ENCODE results near the gene CRABP1. TPM values are rescaled to one million over a fixed set of nuclear protein-coding genes. Genes with fewer than 3 reads are reported as not detected.

Gene CRABP1
- total RNA-seq, 2 experiments from 2014 or later, result not detected

DNA sequence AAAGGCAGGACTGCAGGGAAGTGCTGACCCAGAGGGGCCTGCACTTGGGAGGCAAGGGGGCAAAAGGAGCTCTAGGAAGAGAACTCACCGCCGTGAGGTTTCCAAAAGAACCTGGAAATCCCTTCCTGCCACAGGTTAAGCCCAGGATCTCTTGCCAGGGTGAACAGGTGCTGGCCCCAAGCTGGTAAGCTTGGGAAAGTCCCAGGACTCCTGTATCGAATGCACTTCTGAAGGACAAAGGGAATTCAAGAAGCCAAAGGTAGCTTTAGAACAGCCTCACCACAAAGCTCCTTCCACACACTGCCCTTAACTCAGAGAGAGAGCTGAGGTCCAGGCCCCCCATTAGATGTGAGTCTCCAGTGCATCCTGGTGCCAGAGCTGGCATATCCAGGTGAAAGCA is 28.9 kb upstream of the CRABP1 start:
- TF ChIP-seq, protein P1, sequence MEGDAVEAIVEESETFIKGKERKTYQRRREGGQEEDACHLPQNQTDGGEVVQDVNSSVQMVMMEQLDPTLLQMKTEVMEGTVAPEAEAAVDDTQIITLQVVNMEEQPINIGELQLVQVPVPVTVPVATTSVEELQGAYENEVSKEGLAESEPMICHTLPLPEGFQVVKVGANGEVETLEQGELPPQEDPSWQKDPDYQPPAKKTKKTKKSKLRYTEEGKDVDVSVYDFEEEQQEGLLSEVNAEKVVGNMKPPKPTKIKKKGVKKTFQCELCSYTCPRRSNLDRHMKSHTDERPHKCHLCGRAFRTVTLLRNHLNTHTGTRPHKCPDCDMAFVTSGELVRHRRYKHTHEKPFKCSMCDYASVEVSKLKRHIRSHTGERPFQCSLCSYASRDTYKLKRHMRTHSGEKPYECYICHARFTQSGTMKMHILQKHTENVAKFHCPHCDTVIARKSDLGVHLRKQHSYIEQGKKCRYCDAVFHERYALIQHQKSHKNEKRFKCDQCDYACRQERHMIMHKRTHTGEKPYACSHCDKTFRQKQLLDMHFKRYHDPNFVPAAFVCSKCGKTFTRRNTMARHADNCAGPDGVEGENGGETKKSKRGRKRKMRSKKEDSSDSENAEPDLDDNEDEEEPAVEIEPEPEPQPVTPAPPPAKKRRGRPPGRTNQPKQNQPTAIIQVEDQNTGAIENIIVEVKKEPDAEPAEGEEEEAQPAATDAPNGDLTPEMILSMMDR (conservative IDR thresholded peaks at IDR 0.05; ENCODE audit: low read length), result no peak
- TF ChIP-seq EZH2phosphoT487 (IDR thresholded peaks at IDR 0.05; ENCODE audit: borderline replicate concordance, low read depth, low read length), result no peak
- no peaks in the 10 kb centered on the region for H3K9me3 ChIP-seq (ENCODE audit: low read length)
- peaks cover 4% of the 10 kb centered on the region for H3K4me1 ChIP-seq (ENCODE audit: insufficient read depth, low read length, poor library complexity, severe bottlenecking)
- no peak overlapping the region for H3K4me3 ChIP-seq (ENCODE audit: low read depth, low read length, poor library complexity, severe bottlenecking)
- H3K79me2 ChIP-seq (ENCODE audit: insufficient read depth, low read depth, low read length), result no peaks in the 10 kb centered on the region
- H3K9me2 ChIP-seq (ENCODE audit: insufficient read depth, low read length), result no peaks in the 10 kb centered on the region
- BruUV-seq (replicated peaks), result no TSS peak
- no peaks in the 10 kb centered on the region for H4K20me1 ChIP-seq (ENCODE audit: insufficient read depth, low read length)
- no peak overlapping the region for H3K27ac ChIP-seq (ENCODE audit: low read depth, low read length, poor library complexity, severe bottlenecking)
- DNase-seq (ENCODE audit: low spot score), result no peak
- intact Hi-C loops (cut with micrococcal nuclease; ENCODE audit: unreplicated experiment), result no loop called here
- no peak overlapping the region for H3K4me2 ChIP-seq (ENCODE audit: low read length)
- ChIA-PET POLR2A (interaction anchor here (0.6 to 1.0 kb wide), 2 partner anchors 11 to 203 kb away, joined by 3 to 6 read pairs; partner anchors contain the start of gene SKIC8), CTCF (ENCODE audit: unreplicated experiment) (interaction anchor here (1.2 kb wide), 1 partner anchor 12 kb away, joined by 3 read pairs; the partner anchor contains the start of gene SKIC8)
- no peaks in the 10 kb centered on the region for H3K36me3 ChIP-seq (ENCODE audit: insufficient read depth, low read length)
- no peak overlapping the region for H2AFZ ChIP-seq (ENCODE audit: low read length)

DNA sequence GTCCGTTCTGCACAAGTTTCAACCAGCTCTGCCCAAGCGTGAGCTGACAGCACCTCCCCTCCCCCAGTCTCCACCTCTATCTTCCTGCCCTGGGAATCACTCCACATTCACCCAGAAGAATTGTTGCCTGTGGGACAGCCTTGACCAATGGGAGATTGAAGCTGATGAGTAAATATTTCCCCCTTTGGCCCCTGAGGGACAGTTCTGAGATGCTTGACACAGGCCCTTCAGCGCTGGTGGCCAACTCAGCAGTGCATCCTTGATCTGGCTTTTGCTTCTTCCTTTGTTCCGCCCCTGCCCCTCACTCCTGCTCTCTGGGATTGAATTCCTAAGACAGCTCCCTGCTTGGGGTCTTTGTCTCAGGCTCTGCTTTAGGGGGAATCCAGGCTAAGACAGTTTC is 27.6 kb upstream of the CRABP1 start:
- Histone ChIP-seq H3K79me2 (ENCODE audit: insufficient read depth, low read depth, low read length) (no peaks in the 10 kb centered on the region), H3K36me3 (ENCODE audit: insufficient read depth, low read length) (no peaks in the 10 kb centered on the region), H4K20me1 (ENCODE audit: insufficient read depth, low read length) (no peaks in the 10 kb centered on the region), H3K4me2 (ENCODE audit: low read length) (no peak overlapping the region), H3K4me3 (ENCODE audit: low read depth, low read length, poor library complexity, severe bottlenecking) (no peak overlapping the region), H3K27ac (ENCODE audit: low read depth, low read length, poor library complexity, severe bottlenecking) (no peak overlapping the region), H2AFZ (ENCODE audit: low read length) (no peak overlapping the region), H3K4me1 (ENCODE audit: insufficient read depth, low read length, poor library complexity, severe bottlenecking) (peaks cover 4% of the 10 kb centered on the region), H3K9me2 (ENCODE audit: insufficient read depth, low read length) (no peaks in the 10 kb centered on the region), H3K9me3 (ENCODE audit: low read length) (no peaks in the 10 kb centered on the region)
- CTCF ChIA-PET (ENCODE audit: unreplicated experiment), result no interaction called here
- no TSS peak for BruUV-seq (replicated peaks)
- DNase-seq (ENCODE audit: low spot score), result no peak
- TF ChIP-seq EZH2phosphoT487 (IDR thresholded peaks at IDR 0.05; ENCODE audit: borderline replicate concordance, low read depth, low read length), result no peak
- TF ChIP-seq, protein P1 (conservative IDR thresholded peaks at IDR 0.05; ENCODE audit: low read length), result no peak
- POLR2A ChIA-PET, result no interaction called here
- intact Hi-C loops (cut with micrococcal nuclease; ENCODE audit: unreplicated experiment), result no loop called here

DNA sequence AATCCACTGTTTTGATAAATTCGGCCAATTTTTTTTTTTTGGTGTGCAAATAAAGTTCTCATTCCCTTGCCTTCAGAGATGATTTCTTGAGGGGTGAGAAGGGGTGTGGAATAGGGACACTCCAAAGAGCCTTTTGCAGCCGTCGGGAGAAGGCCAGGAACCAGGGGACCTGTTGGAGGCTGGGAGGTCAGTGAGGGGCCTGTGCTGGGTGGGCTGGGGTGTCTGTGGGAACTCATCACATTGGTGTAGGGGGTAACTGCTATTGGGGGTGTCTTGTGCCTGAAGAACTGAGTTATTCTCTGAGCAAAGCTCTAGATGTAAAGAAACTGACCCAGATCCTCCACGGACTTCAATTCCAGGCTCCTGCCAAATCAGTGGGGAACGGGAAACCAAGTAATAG is 27.2 kb upstream of the CRABP1 start:
- H3K79me2 ChIP-seq (ENCODE audit: insufficient read depth, low read depth, low read length), result no peaks in the 10 kb centered on the region
- TF ChIP-seq, protein P1 (conservative IDR thresholded peaks at IDR 0.05; ENCODE audit: low read length), result no peak
- TF ChIP-seq EZH2phosphoT487 (IDR thresholded peaks at IDR 0.05; ENCODE audit: borderline replicate concordance, low read depth, low read length), result no peak
- H3K27ac ChIP-seq (ENCODE audit: low read depth, low read length, poor library complexity, severe bottlenecking), result no peak overlapping the region
- H4K20me1 ChIP-seq (ENCODE audit: insufficient read depth, low read length), result no peaks in the 10 kb centered on the region
- intact Hi-C loops (cut with micrococcal nuclease; ENCODE audit: unreplicated experiment), result no loop called here
- ChIA-PET POLR2A (no interaction called here), CTCF (ENCODE audit: unreplicated experiment) (no interaction called here)
- no peaks in the 10 kb centered on the region for H3K36me3 ChIP-seq (ENCODE audit: insufficient read depth, low read length)
- H3K4me3 ChIP-seq (ENCODE audit: low read depth, low read length, poor library complexity, severe bottlenecking), result no peak overlapping the region
- no peaks in the 10 kb centered on the region for H3K9me3 ChIP-seq (ENCODE audit: low read length)
- BruUV-seq (replicated peaks), result no TSS peak
- H2AFZ ChIP-seq (ENCODE audit: low read length), result no peak overlapping the region
- DNase-seq (ENCODE audit: low spot score), result no peak
- H3K9me2 ChIP-seq (ENCODE audit: insufficient read depth, low read length), result no peaks in the 10 kb centered on the region
- H3K4me1 ChIP-seq (ENCODE audit: insufficient read depth, low read length, poor library complexity, severe bottlenecking), result peaks cover 3% of the 10 kb centered on the region
- H3K4me2 ChIP-seq (ENCODE audit: low read length), result no peak overlapping the region

All from OCI-LY7 (cell line).